OCI-M2 (cell line): ENCODE results near the gene CFAP119.

Experiments used
- DNase-seq: peaks from one replicate; lab custom pipeline; 2025; ENCODE audit not compliant: unreplicated experiment; lab: John Stamatoyannopoulos, UW

The CFAP119 gene

GRCh38 chr16:30715750-30716445 lies 46.0 kb downstream of the CFAP119 start:
- no peak for DNase-seq

GRCh38 chr16:30711712-30712111 lies 50.1 kb downstream of the CFAP119 start:
- DNase-seq = no peak

GRCh38 chr16:30710971-30711370 lies 50.9 kb downstream of the CFAP119 start:
- DNase-seq = no peak
